Nephron (organoid): ENCODE measurements around the gene CYP4F2.
"Not testable (repeated sequence)": the region's sequence is repeated elsewhere in the genome, so short reads cannot be mapped to it uniquely, and the experiment has no call there.

ENCODE experiments used
- H3K27ac Mint-ChIP-seq, 3 experiments: 2 replicates each; pipeline ENCODE4 v1.8.0; 2020; ENCODE audit warnings: mixed read lengths in 3 of 3, mild to moderate bottlenecking in 2 of 3, moderate library complexity in 1 of 3
- H3K27me3 Mint-ChIP-seq: 2 replicates; pipeline ENCODE4 v1.8.0; 2021; ENCODE audit warnings: low read depth, mild to moderate bottlenecking, moderate library complexity, mixed read lengths
- H3K36me3 Mint-ChIP-seq: 2 replicates; pipeline ENCODE4 v1.8.0; 2020; ENCODE audit warnings: low read depth, mixed read lengths
- H3K4me1 Mint-ChIP-seq: 2 replicates; pipeline ENCODE4 v1.8.0; 2020; ENCODE audit warnings: mixed read lengths
- H3K4me3 Mint-ChIP-seq, 3 experiments: 2 replicates each; pipeline ENCODE4 v1.8.0; 2020; ENCODE audit warnings: mild to moderate bottlenecking in 3 of 3, mixed read lengths in 3 of 3, moderate library complexity in 2 of 3
- H3K9me3 Mint-ChIP-seq: 2 replicates; pipeline ENCODE4 v1.8.0; 2020; ENCODE audit warnings: mixed read lengths
- TF ChIP-seq, protein P1 (sequence below), 3 experiments: fragments of 200-600 bp; sonication (generic); IDR thresholded peaks; one replicate each; pipeline ENCODE4 v1.5.0; 2021; ENCODE audit warnings: antibody characterized with exemption in 3 of 3; ENCODE audit not compliant: unreplicated experiment in 3 of 3

The CYP4F2 gene

DNA sequence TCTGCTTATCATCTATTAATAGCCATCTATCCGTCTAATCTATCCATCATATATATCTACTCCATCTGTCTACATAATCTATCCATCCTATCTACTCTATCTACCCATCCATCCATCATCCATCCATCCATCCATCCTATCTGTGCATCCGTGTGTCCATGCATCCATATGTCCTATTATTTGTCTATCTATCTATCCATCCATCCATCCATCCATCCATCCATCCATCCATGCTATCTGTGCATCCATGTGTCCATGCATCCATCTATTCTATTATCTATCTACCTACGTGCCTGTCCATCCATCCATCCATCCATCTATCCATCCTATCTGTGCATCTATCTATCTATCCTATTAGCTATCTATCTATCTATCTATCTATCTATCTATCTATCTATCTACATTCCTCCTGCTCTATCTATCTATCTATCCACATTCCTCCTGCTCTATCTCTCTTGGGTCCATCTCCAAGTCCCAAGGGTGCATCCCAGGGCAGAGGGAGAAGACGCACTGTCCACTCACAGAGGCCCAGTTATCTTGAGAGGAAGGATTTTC is 1.9 kb downstream of the CYP4F2 start:
- H3K27me3 Mint-ChIP-seq = no peaks in the 10 kb centered on the region
- no peak overlapping the region for H3K27ac Mint-ChIP-seq
- H3K9me3 Mint-ChIP-seq = peaks cover 51% of the 10 kb centered on the region
- no peaks in the 10 kb centered on the region for H3K4me1 Mint-ChIP-seq
- no peak overlapping the region for H3K4me3 Mint-ChIP-seq
- H3K36me3 Mint-ChIP-seq = no peaks in the 10 kb centered on the region
- TF ChIP-seq, protein P1, sequence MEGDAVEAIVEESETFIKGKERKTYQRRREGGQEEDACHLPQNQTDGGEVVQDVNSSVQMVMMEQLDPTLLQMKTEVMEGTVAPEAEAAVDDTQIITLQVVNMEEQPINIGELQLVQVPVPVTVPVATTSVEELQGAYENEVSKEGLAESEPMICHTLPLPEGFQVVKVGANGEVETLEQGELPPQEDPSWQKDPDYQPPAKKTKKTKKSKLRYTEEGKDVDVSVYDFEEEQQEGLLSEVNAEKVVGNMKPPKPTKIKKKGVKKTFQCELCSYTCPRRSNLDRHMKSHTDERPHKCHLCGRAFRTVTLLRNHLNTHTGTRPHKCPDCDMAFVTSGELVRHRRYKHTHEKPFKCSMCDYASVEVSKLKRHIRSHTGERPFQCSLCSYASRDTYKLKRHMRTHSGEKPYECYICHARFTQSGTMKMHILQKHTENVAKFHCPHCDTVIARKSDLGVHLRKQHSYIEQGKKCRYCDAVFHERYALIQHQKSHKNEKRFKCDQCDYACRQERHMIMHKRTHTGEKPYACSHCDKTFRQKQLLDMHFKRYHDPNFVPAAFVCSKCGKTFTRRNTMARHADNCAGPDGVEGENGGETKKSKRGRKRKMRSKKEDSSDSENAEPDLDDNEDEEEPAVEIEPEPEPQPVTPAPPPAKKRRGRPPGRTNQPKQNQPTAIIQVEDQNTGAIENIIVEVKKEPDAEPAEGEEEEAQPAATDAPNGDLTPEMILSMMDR (IDR thresholded peaks at IDR 0.05; ENCODE audit: unreplicated experiment in 3 of 3) = no peak

DNA sequence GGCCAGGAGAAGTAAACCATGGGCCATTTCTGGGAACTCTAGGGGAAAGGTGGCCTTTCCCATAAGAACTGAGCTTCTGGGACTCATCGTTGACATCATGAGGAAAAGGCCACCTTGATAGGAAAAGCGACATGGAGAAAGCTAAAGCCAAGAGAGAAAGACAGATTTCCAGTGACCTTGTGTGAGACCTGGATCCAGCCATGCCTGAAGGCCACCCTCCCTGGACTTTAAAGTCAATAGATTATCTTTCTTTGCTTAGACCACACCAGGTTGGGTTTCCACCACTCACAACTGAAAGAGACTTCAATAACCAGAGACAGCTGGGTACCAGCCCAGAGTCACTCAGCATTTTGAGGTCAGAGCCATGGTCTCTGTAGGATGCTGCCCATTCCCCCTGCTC is 3.5 kb downstream of the CYP4F2 start:
- peaks cover 44% of the 10 kb centered on the region for H3K9me3 Mint-ChIP-seq
- no peaks in the 10 kb centered on the region for H3K27me3 Mint-ChIP-seq
- no peak overlapping the region for H3K27ac Mint-ChIP-seq
- no peaks in the 10 kb centered on the region for H3K36me3 Mint-ChIP-seq
- H3K4me3 Mint-ChIP-seq = no peak overlapping the region
- TF ChIP-seq, protein P1 (IDR thresholded peaks at IDR 0.05; ENCODE audit: unreplicated experiment in 3 of 3) = no peak
- no peaks in the 10 kb centered on the region for H3K4me1 Mint-ChIP-seq

DNA sequence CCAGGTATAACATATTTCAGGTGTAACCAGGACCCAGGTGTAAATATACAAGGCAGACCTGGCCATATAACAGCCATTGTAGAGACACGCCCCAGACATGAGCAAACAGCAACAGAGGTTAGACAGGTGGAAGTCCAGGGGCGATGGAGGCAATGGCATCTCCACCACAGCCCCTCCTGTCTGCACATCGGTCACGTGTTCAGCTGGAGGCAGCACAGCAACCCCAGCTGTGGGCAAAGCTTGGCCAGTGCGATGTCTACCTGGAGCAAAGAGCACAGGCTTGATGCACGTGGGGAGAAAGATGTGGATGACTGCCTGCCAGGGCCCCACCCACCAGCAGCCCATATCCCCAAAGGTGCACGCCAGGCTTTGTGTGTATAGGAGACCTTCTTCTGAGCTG is 4.4 kb downstream of the CYP4F2 start:
- Mint-ChIP-seq H3K9me3 (peaks cover 40% of the 10 kb centered on the region), H3K4me3 (no peak overlapping the region), H3K36me3 (no peaks in the 10 kb centered on the region), H3K4me1 (no peaks in the 10 kb centered on the region), H3K27ac (no peak overlapping the region), H3K27me3 (no peaks in the 10 kb centered on the region)
- TF ChIP-seq, protein P1 (IDR thresholded peaks at IDR 0.05; ENCODE audit: unreplicated experiment in 3 of 3) = no peak

DNA sequence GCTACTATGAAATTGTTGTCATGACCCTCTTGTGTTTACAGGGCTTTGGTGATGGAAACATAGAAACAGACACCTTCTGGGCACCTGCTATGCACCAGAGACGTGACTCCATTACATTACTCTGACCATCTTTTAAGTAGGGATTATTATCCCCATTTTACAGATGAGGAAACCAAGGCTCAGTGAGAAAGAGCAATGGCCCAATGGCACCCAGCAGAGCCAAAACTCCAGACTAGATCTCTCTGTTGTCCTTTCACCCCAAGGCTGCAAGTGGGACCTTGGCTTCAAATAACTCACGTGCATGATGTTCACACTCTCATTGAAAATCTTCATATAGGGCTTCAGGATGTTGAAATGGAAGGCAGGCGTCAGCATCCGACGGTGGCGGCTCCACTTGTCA is 5.9 kb downstream of the CYP4F2 start:
- no peaks in the 10 kb centered on the region for H3K4me1 Mint-ChIP-seq
- TF ChIP-seq, protein P1 (IDR thresholded peaks at IDR 0.05; ENCODE audit: unreplicated experiment in 3 of 3) = no peak
- H3K4me3 Mint-ChIP-seq = no peak overlapping the region
- no peak overlapping the region for H3K27ac Mint-ChIP-seq
- H3K36me3 Mint-ChIP-seq = no peaks in the 10 kb centered on the region
- no peaks in the 10 kb centered on the region for H3K27me3 Mint-ChIP-seq
- H3K9me3 Mint-ChIP-seq = peaks cover 34% of the 10 kb centered on the region

DNA sequence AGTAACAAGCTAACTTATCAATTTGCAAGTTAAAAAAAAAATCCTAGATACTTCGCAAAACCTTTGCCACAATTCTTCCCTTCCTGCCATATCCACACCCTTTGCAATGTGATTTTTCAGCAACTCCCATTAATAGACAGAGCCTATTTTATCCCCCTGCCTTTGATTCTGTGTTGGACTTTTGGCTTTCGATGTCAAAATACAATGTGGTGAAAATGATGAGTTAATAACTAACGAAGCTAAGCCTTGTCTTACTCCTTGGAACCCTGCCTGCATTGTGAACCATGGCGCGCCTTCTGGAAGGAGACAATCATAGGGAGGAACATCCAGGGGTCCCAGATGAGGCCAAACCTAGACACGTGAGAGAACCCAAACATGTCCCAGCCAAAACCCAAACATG is 6.4 kb downstream of the CYP4F2 start:
- no peak overlapping the region for H3K27ac Mint-ChIP-seq
- H3K36me3 Mint-ChIP-seq = no peaks in the 10 kb centered on the region
- H3K4me1 Mint-ChIP-seq = no peaks in the 10 kb centered on the region
- H3K4me3 Mint-ChIP-seq = no peak overlapping the region
- no peaks in the 10 kb centered on the region for H3K27me3 Mint-ChIP-seq
- H3K9me3 Mint-ChIP-seq = peaks cover 29% of the 10 kb centered on the region
- TF ChIP-seq, protein P1 (IDR thresholded peaks at IDR 0.05; ENCODE audit: unreplicated experiment in 3 of 3) = no peak

DNA sequence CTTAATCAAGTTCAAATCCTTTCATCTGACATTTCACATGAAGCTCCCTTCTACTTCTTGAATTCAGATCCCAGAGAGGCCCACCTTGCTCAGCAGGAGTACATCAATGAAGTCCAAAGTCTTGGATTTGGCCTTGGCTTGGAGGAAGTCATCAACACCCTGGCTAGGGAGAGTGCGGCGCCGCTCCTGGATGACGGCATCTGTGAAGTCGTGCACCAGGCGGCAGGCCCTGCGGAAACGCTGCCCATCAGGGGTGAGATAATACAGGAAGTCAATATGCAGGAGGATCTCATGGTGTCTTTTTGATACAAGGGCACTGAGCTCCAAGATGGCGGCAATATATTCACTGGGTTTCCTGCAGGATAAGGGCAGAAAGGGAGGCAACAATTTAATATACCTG is 8.5 kb downstream of the CYP4F2 start:
- H3K4me1 Mint-ChIP-seq, H3K36me3 Mint-ChIP-seq, H3K27me3 Mint-ChIP-seq, H3K27ac Mint-ChIP-seq, H3K4me3 Mint-ChIP-seq: not testable (repeated sequence)
- H3K9me3 Mint-ChIP-seq = peaks cover 14% of the 10 kb centered on the region
